Heart left ventricle (tissue), 13 donors: ENCODE results near the gene TLR1.

Source experiments
- POLR2A ChIP-seq, 2 donors: fragments of 450-650 bp; IDR thresholded peaks; one replicate each; pipeline ENCODE4 v1.6.1; 2017; ENCODE audit warnings: antibody characterized with exemption in 2 of 2, mild to moderate bottlenecking in 2 of 2, moderate library complexity in 2 of 2
- TF ChIP-seq, protein P1 (sequence below), 12 donors: fragments of 200-600 bp; sonication (generic) in 4 of 12; IDR thresholded peaks; one replicate each; pipeline versions ENCODE4 v1.5.0 to v1.8.0; 2018 to 2022; ENCODE audit warnings: antibody characterized with exemption in 12 of 12, mild to moderate bottlenecking in 5 of 12
- donor health status: ischemic (EF 13 %, LVEDD 7.1; RV severe dilation, severe dysfunction).
- donor health status: DM: no; HTN: yes; CAD: no.
- donor health status: DM: no; HTN: no; CAD: no.
- donor health status: ischemic (EF 25% LVEDD 6.9; RV normal size, moderate dysfunction).
- donor health status: ischemic (EF 25% LVEDD 5.7; RV mildly dilated, moderate dysfunction).
- donor health status: ischemic (EF 35%, LVEDD 5.7; RV mildly dilated, moderate dysfunction).
- donor health status: nonischemic (EF 11% LVEDD 7.7; RV severe dilation, severe dysfunction).
- donor health status: DM: yes; HTN: yes; CAD: no.
- donor health status: PGD.
- donor health status: ischemic (EF 29% LVEDD 5.4; RV normal size, mild dysfunction).
- donor health status: nonischemic (EF 23%, LVEDD 6.1; RV moderate dilation, normal function).

DNA sequence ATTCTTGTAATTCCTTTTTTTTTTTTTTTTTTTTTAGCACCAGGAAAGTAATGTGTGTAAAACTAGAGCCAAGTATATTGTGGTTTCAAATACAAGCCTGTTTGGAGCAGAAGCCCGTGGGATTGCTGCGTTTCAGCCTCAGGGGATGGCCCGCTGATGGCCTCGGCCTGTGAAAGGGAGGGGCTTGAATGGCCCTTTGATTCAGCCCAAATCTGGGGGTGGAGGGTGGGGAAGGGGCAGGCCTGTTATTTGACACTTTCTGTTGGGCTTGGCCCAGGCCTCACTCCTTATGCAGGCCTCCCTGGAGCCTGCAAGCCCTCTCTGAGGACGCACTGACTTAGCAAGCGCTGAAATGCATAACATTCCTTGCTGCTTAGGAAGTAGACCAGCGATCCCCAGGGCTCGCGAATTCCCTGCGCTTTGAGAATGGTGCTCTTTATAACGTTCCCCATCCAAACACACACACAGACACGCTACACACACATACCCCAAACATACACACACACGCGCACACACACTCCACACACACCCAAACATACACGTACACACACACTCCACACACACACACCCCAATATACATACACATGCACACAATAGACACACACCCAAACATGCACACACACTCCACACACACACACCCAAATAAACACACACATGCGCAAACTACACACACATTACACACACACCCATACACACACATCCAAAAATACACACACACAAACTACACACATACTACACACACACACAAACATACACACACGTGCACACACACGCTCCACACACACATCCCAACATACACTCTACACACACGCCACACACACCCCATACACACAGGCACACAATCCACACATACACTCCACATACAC, 51.4 kb downstream of the TLR1 start:
- TF ChIP-seq, protein P1, sequence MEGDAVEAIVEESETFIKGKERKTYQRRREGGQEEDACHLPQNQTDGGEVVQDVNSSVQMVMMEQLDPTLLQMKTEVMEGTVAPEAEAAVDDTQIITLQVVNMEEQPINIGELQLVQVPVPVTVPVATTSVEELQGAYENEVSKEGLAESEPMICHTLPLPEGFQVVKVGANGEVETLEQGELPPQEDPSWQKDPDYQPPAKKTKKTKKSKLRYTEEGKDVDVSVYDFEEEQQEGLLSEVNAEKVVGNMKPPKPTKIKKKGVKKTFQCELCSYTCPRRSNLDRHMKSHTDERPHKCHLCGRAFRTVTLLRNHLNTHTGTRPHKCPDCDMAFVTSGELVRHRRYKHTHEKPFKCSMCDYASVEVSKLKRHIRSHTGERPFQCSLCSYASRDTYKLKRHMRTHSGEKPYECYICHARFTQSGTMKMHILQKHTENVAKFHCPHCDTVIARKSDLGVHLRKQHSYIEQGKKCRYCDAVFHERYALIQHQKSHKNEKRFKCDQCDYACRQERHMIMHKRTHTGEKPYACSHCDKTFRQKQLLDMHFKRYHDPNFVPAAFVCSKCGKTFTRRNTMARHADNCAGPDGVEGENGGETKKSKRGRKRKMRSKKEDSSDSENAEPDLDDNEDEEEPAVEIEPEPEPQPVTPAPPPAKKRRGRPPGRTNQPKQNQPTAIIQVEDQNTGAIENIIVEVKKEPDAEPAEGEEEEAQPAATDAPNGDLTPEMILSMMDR (IDR thresholded peaks at IDR 0.05) = no peak
- TF ChIP-seq POLR2A (IDR thresholded peaks at IDR 0.05) = peak in 1 of 2 donors; percentile 15
